Suprapubic skin (tissue), 4 donors: ENCODE data around the gene SULF2.

Experiments used
- EP300 ChIP-seq: sonication (generic); formaldehyde crosslinking; IDR thresholded peaks from one replicate; pipeline ENCODE4 v1.6.1; 2017; ENCODE audit warnings: antibody characterized with exemption
- POLR2A ChIP-seq, 2 donors: fragments of 450-650 bp; IDR thresholded peaks; one replicate each; pipeline ENCODE4 v1.6.1; 2017; ENCODE audit warnings: antibody characterized with exemption in 2 of 2, mild to moderate bottlenecking in 2 of 2, moderate library complexity in 2 of 2
- POLR2AphosphoS5 ChIP-seq, 3 donors: sonication (generic); formaldehyde crosslinking; IDR thresholded peaks; one replicate each; pipeline ENCODE4 v1.6.1; 2017; ENCODE audit warnings: antibody characterized with exemption in 3 of 3
- TF ChIP-seq, protein P1 (sequence below), 2 donors: fragments of 200-600 bp in 1 of 2; fragments of 450-650 bp in 1 of 2; sonication (generic) in 1 of 2; IDR thresholded peaks; one replicate each; pipeline ENCODE4 v1.5.1; 2016 to 2019; ENCODE audit warnings: antibody characterized with exemption in 2 of 2, mild to moderate bottlenecking in 1 of 2, moderate library complexity in 1 of 2

- TF ChIP-seq, protein P1, sequence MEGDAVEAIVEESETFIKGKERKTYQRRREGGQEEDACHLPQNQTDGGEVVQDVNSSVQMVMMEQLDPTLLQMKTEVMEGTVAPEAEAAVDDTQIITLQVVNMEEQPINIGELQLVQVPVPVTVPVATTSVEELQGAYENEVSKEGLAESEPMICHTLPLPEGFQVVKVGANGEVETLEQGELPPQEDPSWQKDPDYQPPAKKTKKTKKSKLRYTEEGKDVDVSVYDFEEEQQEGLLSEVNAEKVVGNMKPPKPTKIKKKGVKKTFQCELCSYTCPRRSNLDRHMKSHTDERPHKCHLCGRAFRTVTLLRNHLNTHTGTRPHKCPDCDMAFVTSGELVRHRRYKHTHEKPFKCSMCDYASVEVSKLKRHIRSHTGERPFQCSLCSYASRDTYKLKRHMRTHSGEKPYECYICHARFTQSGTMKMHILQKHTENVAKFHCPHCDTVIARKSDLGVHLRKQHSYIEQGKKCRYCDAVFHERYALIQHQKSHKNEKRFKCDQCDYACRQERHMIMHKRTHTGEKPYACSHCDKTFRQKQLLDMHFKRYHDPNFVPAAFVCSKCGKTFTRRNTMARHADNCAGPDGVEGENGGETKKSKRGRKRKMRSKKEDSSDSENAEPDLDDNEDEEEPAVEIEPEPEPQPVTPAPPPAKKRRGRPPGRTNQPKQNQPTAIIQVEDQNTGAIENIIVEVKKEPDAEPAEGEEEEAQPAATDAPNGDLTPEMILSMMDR (IDR thresholded peaks at IDR 0.05) = no peak
- TF ChIP-seq EP300 = no peak
- TF ChIP-seq POLR2AphosphoS5 (IDR thresholded peaks at IDR 0.05) = no peak
- no peak for TF ChIP-seq POLR2A (IDR thresholded peaks at IDR 0.05)
Measured at GRCh38 chr20:47777220-47777619, 8.1 kb downstream of the SULF2 start.
